ENCODE data around the gene ACSM3.
"Not testable (repeated sequence)": the region's sequence is repeated elsewhere in the genome, so short reads cannot be mapped to it uniquely, and the experiment has no call there.

The ACSM3 gene

GRCh38 chr16:20805684-20806167, 41.9 kb downstream of the ACSM3 start:
- DNase-seq (ENCODE audit: low spot score): not testable (repeated sequence)

- DNase-seq (ENCODE audit: low spot score): peak; percentile 96
Observed at GRCh38 chr16:20806168-20807050, 42.6 kb downstream of the ACSM3 start, which contains the start of the genes ERI2 and REXO5. TSS of gene ERI2 (minus strand) at chr16:20806472. CDS start at chr16:20806430, 42 bp downstream. TSS of gene REXO5 (plus strand) at chr16:20806527. CDS start at chr16:20806954, 427 bp downstream.

GRCh38 chr16:20807862-20808261, 44.0 kb downstream of the ACSM3 start:
- no peak for DNase-seq (ENCODE audit: low spot score)

GRCh38 chr16:20811889-20812439, 48.1 kb downstream of the ACSM3 start:
- no peak for DNase-seq (ENCODE audit: low spot score)

- DNase-seq (ENCODE audit: low spot score): no peak
Observed at GRCh38 chr16:20812510-20812909, 48.7 kb downstream of the ACSM3 start.

- no peak for DNase-seq (ENCODE audit: low spot score)
Observed at GRCh38 chr16:20814784-20815183, 51.0 kb downstream of the ACSM3 start.

GRCh38 chr16:20818929-20819585, 55.2 kb downstream of the ACSM3 start:
- no peak for DNase-seq (ENCODE audit: low spot score)

- DNase-seq (ENCODE audit: low spot score): no peak
Observed at GRCh38 chr16:20821682-20822081, 57.9 kb downstream of the ACSM3 start.

GRCh38 chr16:20822521-20823325, 58.9 kb downstream of the ACSM3 start:
- DNase-seq (ENCODE audit: low spot score): no peak

GRCh38 chr16:20826039-20826566, 62.3 kb downstream of the ACSM3 start:
- DNase-seq (ENCODE audit: low spot score): no peak

GRCh38 chr16:20829536-20829935, 65.7 kb downstream of the ACSM3 start:
- no peak for DNase-seq (ENCODE audit: low spot score)

- DNase-seq (ENCODE audit: low spot score): no peak
Observed at GRCh38 chr16:20830372-20830771, 66.6 kb downstream of the ACSM3 start.

- DNase-seq (ENCODE audit: low spot score): no peak
Observed at GRCh38 chr16:20833086-20833485, 69.3 kb downstream of the ACSM3 start.

GRCh38 chr16:20838240-20838639, 74.4 kb downstream of the ACSM3 start:
- DNase-seq (ENCODE audit: low spot score): no peak

GRCh38 chr16:20839504-20839903, 75.7 kb downstream of the ACSM3 start:
- no peak for DNase-seq (ENCODE audit: low spot score)

- no peak for DNase-seq (ENCODE audit: low spot score)
Observed at GRCh38 chr16:20844054-20844453, 80.2 kb downstream of the ACSM3 start.

- DNase-seq (ENCODE audit: low spot score): no peak
Observed at GRCh38 chr16:20844588-20844987, 80.8 kb downstream of the ACSM3 start.

GRCh38 chr16:20846030-20846429, 82.2 kb downstream of the ACSM3 start:
- no peak for DNase-seq (ENCODE audit: low spot score)

GRCh38 chr16:20846551-20846950, 82.7 kb downstream of the ACSM3 start:
- DNase-seq (ENCODE audit: low spot score): no peak

Measured in AG08395 (cell line).